ENCODE measurements around the gene PIP5K1B. TPM values are rescaled to one million over a fixed set of nuclear protein-coding genes. Genes with fewer than 3 reads are reported as not detected.

Gene PIP5K1B
- total RNA-seq, 1 donor from 2014 or later = 1.3 TPM

DNA sequence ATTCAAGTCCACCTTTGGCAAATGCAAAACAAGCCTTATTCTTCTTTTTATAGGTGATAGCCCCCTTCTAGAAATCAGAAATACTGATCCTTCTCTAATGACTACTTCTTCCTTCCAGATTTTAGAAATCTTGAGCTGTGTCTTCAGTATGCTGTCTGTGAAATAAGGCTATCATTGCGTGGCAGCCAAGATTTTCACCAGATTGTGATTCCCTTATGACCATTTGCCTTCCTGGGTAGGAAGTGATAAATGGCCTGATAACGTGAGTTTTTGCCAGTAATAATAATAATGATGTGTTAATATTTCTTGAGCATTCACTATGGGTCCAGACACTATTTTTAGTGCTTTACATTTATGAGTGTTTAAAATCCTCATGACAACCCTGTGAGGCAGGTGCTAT lies 80.9 kb downstream of the PIP5K1B start:
- H3K9me3 Mint-ChIP-seq (ENCODE audit: unreplicated experiment) = no peaks in the 10 kb centered on the region
- Histone ChIP-seq H3K4me2 (ENCODE audit: low read length) (no peak overlapping the region), H3K9me3 (ENCODE audit: insufficient read depth, low read depth, low read length) (no peaks in the 10 kb centered on the region), H3K27me3 (ENCODE audit: insufficient read depth, low read length) (no peaks in the 10 kb centered on the region), H3K9ac (ENCODE audit: low read length) (no peak overlapping the region), H2AFZ (ENCODE audit: low read depth, low read length) (no peak overlapping the region), H3K36me3 (ENCODE audit: insufficient read depth, low read length) (no peaks in the 10 kb centered on the region), H3K4me3 (ENCODE audit: insufficient read depth, low read depth, low read length) (no peak overlapping the region), H3K27ac (ENCODE audit: low read depth, low read length) (no peak overlapping the region), H3K4me1 (ENCODE audit: insufficient read depth, low read length) (peaks cover 4% of the 10 kb centered on the region), H4K20me1 (ENCODE audit: insufficient read depth, low read length) (peaks cover 22% of the 10 kb centered on the region), H3K79me2 (ENCODE audit: insufficient read depth, low read length) (peaks cover 24% of the 10 kb centered on the region)
- FAIRE-seq (no peak), DNase-seq (ENCODE audit: low read depth) (no peak)
- no peak overlapping the region for H3K27ac Mint-ChIP-seq (ENCODE audit: unreplicated experiment)
- TF ChIP-seq CTCF (IDR thresholded peaks at IDR 0.05; ENCODE audit: insufficient read depth, low read depth, low read length) (no peak), EZH2 (IDR thresholded peaks at IDR 0.05; ENCODE audit: insufficient read depth, low read length) (no peak)
- no peaks in the 10 kb centered on the region for H3K27me3 Mint-ChIP-seq (ENCODE audit: low read depth, unreplicated experiment)
- no peak overlapping the region for H3K4me3 Mint-ChIP-seq (ENCODE audit: unreplicated experiment)
- no peaks in the 10 kb centered on the region for H3K36me3 Mint-ChIP-seq (ENCODE audit: low read depth, unreplicated experiment)
- no peaks in the 10 kb centered on the region for H3K4me1 Mint-ChIP-seq (ENCODE audit: low read depth, unreplicated experiment)

DNA sequence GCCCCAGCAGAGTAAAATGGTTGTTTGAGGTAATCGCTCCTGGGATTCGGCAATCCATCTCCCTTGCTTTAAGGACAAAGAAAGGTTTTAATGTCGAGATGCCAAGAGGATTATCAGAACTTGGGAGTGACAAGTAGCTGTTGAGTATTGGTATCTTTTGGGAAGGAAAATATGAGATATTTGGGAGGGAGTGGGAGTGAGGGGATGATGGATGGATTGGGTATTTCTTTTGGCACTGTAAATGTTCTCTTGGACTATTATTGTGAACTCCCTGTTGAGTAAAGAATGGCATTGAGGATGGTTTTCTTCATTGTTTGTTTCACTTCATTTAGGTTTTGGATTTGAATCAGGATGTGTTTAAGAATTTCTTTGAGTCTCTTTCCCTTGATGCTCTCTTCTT lies 86.1 kb downstream of the PIP5K1B start:
- no peaks in the 10 kb centered on the region for H3K4me1 Mint-ChIP-seq (ENCODE audit: low read depth, unreplicated experiment)
- H3K27ac Mint-ChIP-seq (ENCODE audit: unreplicated experiment) = no peak overlapping the region
- Histone ChIP-seq H3K9ac (ENCODE audit: low read length) (no peak overlapping the region), H3K4me3 (ENCODE audit: insufficient read depth, low read depth, low read length) (no peak overlapping the region), H3K27ac (ENCODE audit: low read depth, low read length) (no peak overlapping the region), H3K36me3 (ENCODE audit: insufficient read depth, low read length) (no peaks in the 10 kb centered on the region), H3K4me1 (ENCODE audit: insufficient read depth, low read length) (no peaks in the 10 kb centered on the region), H2AFZ (ENCODE audit: low read depth, low read length) (no peak overlapping the region), H3K27me3 (ENCODE audit: insufficient read depth, low read length) (peaks cover 2% of the 10 kb centered on the region), H3K4me2 (ENCODE audit: low read length) (no peak overlapping the region), H3K9me3 (ENCODE audit: insufficient read depth, low read depth, low read length) (no peaks in the 10 kb centered on the region), H3K79me2 (ENCODE audit: insufficient read depth, low read length) (no peaks in the 10 kb centered on the region), H4K20me1 (ENCODE audit: insufficient read depth, low read length) (no peaks in the 10 kb centered on the region)
- no peak for TF ChIP-seq EZH2 (IDR thresholded peaks at IDR 0.05; ENCODE audit: insufficient read depth, low read length)
- TF ChIP-seq CTCF (IDR thresholded peaks at IDR 0.05; ENCODE audit: insufficient read depth, low read depth, low read length) = no peak
- no peaks in the 10 kb centered on the region for H3K36me3 Mint-ChIP-seq (ENCODE audit: low read depth, unreplicated experiment)
- no peak overlapping the region for H3K4me3 Mint-ChIP-seq (ENCODE audit: unreplicated experiment)
- no peaks in the 10 kb centered on the region for H3K27me3 Mint-ChIP-seq (ENCODE audit: low read depth, unreplicated experiment)
- no peak for FAIRE-seq
- H3K9me3 Mint-ChIP-seq (ENCODE audit: unreplicated experiment) = no peaks in the 10 kb centered on the region
- DNase-seq (ENCODE audit: low read depth) = no peak

DNA sequence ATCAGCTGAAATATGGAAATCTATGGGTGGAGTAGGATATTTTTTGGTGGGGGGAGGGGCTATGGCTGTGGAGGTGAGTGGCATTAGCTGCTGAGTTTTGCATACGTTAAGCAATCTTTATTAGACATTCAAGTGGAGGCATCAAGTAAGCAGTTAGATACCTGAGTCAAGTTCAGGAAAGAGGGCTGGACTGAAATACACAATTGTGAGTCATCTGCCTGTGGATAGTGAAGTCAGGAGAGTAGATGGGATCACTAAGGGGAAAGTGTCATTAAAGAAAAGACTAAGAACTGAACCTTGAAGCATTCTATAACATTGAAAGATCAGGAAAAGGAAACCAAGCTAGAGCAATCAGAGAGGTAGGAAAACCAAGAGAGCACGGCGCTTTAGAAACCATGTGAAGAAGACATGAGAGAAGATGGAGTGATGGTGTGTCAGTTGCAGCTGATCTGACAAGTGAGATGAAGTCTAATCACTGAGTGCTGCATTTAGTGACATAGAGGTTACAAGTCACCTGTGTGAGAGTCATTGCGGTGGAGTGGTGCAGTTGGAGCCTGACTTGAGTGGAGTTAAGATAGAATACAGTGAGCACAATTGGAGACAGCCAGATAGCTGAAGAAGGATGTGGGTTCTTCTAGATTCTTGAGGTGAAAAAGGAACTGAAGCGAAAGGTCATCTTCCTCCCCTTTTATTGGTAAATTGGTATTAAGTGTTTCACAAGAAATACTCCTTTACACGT lies 88.7 kb downstream of the PIP5K1B start:
- no peak overlapping the region for H3K4me3 Mint-ChIP-seq (ENCODE audit: unreplicated experiment)
- no peak overlapping the region for H3K9ac ChIP-seq (ENCODE audit: low read length)

More for the DNA sequence above, 88.7 kb downstream of the PIP5K1B start:
- no peaks in the 10 kb centered on the region for H3K9me3 Mint-ChIP-seq (ENCODE audit: unreplicated experiment)
- Histone ChIP-seq H3K4me3 (ENCODE audit: insufficient read depth, low read depth, low read length) (no peak overlapping the region), H3K4me2 (ENCODE audit: low read length) (no peak overlapping the region), H3K4me1 (ENCODE audit: insufficient read depth, low read length) (no peaks in the 10 kb centered on the region), H3K9me3 (ENCODE audit: insufficient read depth, low read depth, low read length) (no peaks in the 10 kb centered on the region), H3K79me2 (ENCODE audit: insufficient read depth, low read length) (no peaks in the 10 kb centered on the region), H4K20me1 (ENCODE audit: insufficient read depth, low read length) (no peaks in the 10 kb centered on the region), H3K27ac (ENCODE audit: low read depth, low read length) (no peak overlapping the region), H3K36me3 (ENCODE audit: insufficient read depth, low read length) (no peaks in the 10 kb centered on the region), H3K27me3 (ENCODE audit: insufficient read depth, low read length) (peaks cover 2% of the 10 kb centered on the region), H2AFZ (ENCODE audit: low read depth, low read length) (no peak overlapping the region)
- H3K27me3 Mint-ChIP-seq (ENCODE audit: low read depth, unreplicated experiment) = no peaks in the 10 kb centered on the region
- H3K4me1 Mint-ChIP-seq (ENCODE audit: low read depth, unreplicated experiment) = no peaks in the 10 kb centered on the region
- H3K27ac Mint-ChIP-seq (ENCODE audit: unreplicated experiment) = no peak overlapping the region
- no peaks in the 10 kb centered on the region for H3K36me3 Mint-ChIP-seq (ENCODE audit: low read depth, unreplicated experiment)
- TF ChIP-seq EZH2 (IDR thresholded peaks at IDR 0.05; ENCODE audit: insufficient read depth, low read length) (no peak), CTCF (IDR thresholded peaks at IDR 0.05; ENCODE audit: insufficient read depth, low read depth, low read length) (no peak)
- no peak for FAIRE-seq
- no peak for DNase-seq (ENCODE audit: low read depth)

Measured in astrocyte (in vitro differentiated cells and primary cell).